GM10248 (cell line): ENCODE data around the gene PDE3A.

Experiments
- CTCF ChIA-PET: fragments of 300-600 bp; sonication (Branson Sonifier 250); formaldehyde crosslinking; extraction: SDS; loops from one replicate; lab custom pipeline; 2021; ENCODE audit warnings: antibody characterized with exemption; lab: Yijun Ruan, JAX
- POLR2A ChIA-PET: fragments of 350-650 bp; sonication (Branson Sonifier 250); formaldehyde crosslinking; extraction: SDS; loops from one replicate; lab custom pipeline; 2020; ENCODE audit warnings: antibody characterized with exemption; lab: Yijun Ruan, JAX
- DNase-seq: peaks from one replicate; pipeline ENCODE4 v3.0.0; 2012; ENCODE audit errors: extremely low spot score
- TF ChIP-seq, protein P1 (sequence below): IDR thresholded peaks from 2 replicates; pipeline ENCODE4 v1.5.1; 2012; ENCODE audit warnings: mild to moderate bottlenecking, low read depth; ENCODE audit errors: extremely low read depth, missing control alignments, control extremely low read depth

PDE3A gene

DNA sequence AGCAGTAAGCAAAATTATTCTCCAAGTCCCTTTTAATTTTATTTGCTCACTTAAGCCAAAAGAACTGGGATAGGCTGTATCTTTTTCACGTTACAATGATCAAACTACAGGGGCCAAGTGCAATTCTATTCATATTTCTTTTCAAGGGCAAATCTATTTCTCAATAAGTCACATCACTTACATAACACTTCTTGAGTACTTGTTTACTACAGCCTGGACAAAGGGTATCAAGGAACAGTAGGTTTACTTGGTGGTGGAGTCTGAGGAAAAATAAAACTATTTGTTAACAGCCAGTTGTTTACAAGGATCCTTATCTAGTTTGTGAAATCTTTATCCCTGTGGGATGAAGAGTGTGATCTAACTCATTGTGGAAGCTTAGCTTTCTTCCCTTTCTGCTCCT lies 72.1 kb downstream of the PDE3A start:
- TF ChIP-seq, protein P1, sequence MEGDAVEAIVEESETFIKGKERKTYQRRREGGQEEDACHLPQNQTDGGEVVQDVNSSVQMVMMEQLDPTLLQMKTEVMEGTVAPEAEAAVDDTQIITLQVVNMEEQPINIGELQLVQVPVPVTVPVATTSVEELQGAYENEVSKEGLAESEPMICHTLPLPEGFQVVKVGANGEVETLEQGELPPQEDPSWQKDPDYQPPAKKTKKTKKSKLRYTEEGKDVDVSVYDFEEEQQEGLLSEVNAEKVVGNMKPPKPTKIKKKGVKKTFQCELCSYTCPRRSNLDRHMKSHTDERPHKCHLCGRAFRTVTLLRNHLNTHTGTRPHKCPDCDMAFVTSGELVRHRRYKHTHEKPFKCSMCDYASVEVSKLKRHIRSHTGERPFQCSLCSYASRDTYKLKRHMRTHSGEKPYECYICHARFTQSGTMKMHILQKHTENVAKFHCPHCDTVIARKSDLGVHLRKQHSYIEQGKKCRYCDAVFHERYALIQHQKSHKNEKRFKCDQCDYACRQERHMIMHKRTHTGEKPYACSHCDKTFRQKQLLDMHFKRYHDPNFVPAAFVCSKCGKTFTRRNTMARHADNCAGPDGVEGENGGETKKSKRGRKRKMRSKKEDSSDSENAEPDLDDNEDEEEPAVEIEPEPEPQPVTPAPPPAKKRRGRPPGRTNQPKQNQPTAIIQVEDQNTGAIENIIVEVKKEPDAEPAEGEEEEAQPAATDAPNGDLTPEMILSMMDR: no peak
- ChIA-PET POLR2A (no interaction called here), CTCF (interaction anchor here (1.2 kb wide), 1 partner anchor 14 kb away, joined by 3 read pairs; no protein-coding TSS in a partner anchor)
- no peak for DNase-seq

DNA sequence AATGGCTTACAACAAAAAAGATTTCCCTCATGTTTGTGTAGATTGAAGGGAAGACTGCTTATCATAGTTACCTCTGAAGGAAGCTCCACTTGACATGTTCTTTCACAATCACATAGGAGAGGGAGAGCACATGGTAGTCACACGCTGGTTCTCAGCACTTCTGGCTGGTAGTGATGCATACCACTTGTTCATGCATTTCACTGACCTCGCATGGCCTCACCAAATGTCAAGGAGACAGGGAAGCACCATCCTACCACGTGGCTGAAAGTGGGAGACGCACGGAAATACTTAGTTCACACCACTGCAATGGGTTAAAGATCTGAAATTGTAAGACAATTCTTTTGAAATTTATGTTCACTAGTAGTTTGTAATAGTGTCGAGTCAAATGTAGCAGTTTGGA lies 74.0 kb downstream of the PDE3A start:
- TF ChIP-seq, protein P1: no peak
- ChIA-PET CTCF (no interaction called here), POLR2A (no interaction called here)
- no peak for DNase-seq

DNA sequence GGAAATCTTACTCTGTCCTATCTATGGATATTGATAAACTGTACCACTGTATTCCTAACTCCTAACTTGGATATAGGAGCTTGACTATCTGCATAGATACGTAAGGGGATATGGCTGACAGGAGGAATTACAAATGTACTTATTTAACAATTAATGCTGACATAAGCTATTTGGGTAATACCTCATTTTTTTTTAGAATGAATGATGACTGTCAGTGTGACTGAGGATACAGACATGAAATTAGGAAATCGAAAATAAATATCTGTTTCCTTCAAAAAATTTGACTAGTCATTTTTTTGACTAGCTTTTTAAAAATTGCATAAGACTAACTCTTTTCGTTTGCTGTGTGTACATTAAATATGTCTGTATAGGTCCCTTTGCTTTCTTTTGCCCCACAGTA lies 74.9 kb downstream of the PDE3A start:
- ChIA-PET CTCF (no interaction called here), POLR2A (no interaction called here)
- no peak for DNase-seq
- TF ChIP-seq, protein P1: no peak

DNA sequence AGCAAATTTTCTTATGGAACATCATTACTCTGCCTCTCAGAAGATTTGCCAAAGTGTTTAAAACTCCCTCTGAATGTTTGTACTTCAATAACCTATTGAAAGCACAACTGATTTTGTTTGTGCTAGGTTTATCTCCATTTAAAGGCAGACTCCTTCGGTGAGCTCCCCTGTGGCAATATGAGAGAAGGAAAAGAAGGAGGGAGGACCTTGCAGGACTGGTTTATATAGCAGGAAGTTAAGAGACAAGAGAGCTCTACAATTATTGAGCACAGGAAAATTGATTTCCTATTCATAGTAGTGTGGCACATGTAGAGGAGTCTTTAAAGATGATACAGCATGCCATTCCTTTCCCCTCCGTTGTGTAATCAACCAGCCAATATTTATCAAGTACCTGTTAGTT lies 75.5 kb downstream of the PDE3A start:
- POLR2A ChIA-PET: no interaction called here
- no peak for DNase-seq
- CTCF ChIA-PET: interaction anchor here (1.2 kb wide), 1 partner anchor 19 kb away, joined by 3 read pairs; no protein-coding TSS in a partner anchor
- TF ChIP-seq, protein P1: no peak

DNA sequence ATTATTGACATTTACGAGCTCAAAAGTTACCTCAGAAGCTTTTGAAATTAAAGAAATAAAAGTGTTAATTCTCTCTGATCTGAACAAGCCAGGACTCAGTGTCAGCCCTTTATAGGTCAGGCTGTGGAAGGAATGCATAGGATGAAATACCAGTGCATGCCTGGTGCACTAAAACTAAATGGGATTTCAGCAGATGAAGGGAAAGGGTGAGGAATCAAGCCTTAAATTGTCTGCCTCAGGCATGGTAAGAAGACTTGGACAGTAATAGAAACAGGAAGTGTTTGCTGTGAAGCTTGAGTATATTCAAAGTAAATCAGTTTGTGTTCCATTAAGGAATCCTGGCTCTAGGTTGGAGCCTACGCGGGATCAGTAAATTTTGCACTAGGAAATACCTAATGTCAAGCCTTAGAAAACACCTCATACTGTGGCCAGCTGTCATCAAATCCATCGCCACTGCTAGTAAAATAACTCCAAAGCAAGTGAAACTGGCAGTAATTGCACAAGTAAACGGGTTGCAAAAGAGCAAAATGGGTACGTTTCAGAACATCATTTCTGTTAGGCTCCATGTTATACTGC lies 76.3 kb downstream of the PDE3A start:
- TF ChIP-seq, protein P1: no peak
- DNase-seq: no peak
- POLR2A ChIA-PET: no interaction called here
- CTCF ChIA-PET: interaction anchor here (1.2 kb wide), 1 partner anchor 18 kb away, joined by 3 read pairs; no protein-coding TSS in a partner anchor

DNA sequence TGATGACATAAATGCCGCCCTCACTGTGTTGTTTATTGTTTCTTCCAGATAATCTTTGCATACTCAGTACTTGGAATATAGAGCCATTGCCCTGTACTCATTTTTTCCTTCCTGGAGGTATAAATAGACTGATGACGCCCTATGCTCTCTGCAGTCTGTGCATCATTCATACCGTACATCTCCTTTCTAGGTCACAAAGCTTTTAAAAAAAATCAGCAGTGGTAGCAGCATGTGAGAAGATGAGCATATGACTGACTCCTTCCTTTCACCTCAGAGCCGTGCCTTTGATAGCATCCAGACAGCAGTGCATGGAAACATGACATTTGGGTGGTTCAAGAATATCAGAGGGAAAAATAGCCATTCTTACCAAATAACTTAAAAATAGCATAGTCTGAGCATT lies 77.3 kb downstream of the PDE3A start:
- no peak for DNase-seq
- ChIA-PET CTCF (no interaction called here), POLR2A (no interaction called here)
- TF ChIP-seq, protein P1: no peak

DNA sequence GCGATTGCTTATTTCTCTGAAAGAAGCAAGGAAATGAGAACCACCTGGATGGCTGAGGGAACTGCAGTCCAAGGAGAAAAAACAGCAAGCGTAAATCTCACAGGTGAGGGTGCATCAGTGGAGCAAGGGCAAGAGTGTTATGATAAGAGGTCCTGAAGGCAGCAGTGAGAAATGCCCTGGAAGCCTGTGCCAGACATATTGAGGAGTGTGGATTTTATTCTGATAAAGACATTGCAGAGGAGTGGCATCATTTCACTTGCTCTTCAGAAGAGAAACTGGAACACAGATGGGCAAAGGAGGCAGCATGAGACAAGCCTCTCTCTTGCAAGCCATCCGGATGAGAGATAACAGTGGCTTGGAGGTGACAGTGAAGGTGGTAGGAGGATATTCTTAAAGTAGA lies 78.5 kb downstream of the PDE3A start:
- POLR2A ChIA-PET: no interaction called here
- TF ChIP-seq, protein P1: no peak
- DNase-seq: no peak
- CTCF ChIA-PET: no interaction called here
